H1 (cell line): ENCODE results near the gene SKIL. TPM values are rescaled to one million over a fixed set of nuclear protein-coding genes. Genes with fewer than 3 reads are reported as not detected.

Experiments
- CTCF ChIA-PET: fragments of 300-600 bp; sonication (Branson Sonifier 250); formaldehyde crosslinking; loops from one replicate; lab custom pipeline; 2021; ENCODE audit not compliant: partially characterized antibody; lab: Charles Lee
- POLR2A ChIA-PET: fragments of 300-600 bp; sonication (Branson Sonifier 250); formaldehyde crosslinking; loops from one replicate; lab custom pipeline; 2021; ENCODE audit warnings: inconsistent platforms; ENCODE audit not compliant: partially characterized antibody; lab: Charles Lee
- DNase-seq, 2 experiments: peaks; one replicate each; pipeline versions ENCODE4 v3.0.0 to v3.0.0-alpha.2; 2010 to 2022; ENCODE audit warnings: low spot score in 2 of 2, low read depth in 1 of 2, mixed read lengths in 1 of 2
- FAIRE-seq: peaks from 2 replicates; lab custom pipeline; 2011; peaks lifted over from hg19 to GRCh38; lab: Jason Lieb, UNC
- H2AFZ ChIP-seq: 2 replicates; pipeline ENCODE4 v1.8.1; 2012; ENCODE audit warnings: low read length, inconsistent platforms
- H2AK5ac ChIP-seq: 2 replicates; pipeline ENCODE4 v1.6.1; 2013; ENCODE audit warnings: low read depth, low read length
- H2BK120ac ChIP-seq: replicated peaks from 2 replicates; pipeline ENCODE3; 2013; ENCODE audit warnings: low read depth, low read length, inconsistent platforms
- H2BK12ac ChIP-seq: 2 replicates; pipeline ENCODE4 v1.6.1; 2013; ENCODE audit warnings: low read depth, low read length
- H2BK15ac ChIP-seq: 2 replicates; pipeline ENCODE4 v1.6.1; 2013; ENCODE audit warnings: low read length
- H2BK20ac ChIP-seq: 2 replicates; pipeline ENCODE4 v1.6.1; 2013; ENCODE audit warnings: low read length
- H2BK5ac ChIP-seq: 2 replicates; pipeline ENCODE4 v1.6.1; 2013; ENCODE audit warnings: low read depth, low read length
- H3K14ac ChIP-seq: 2 replicates; pipeline ENCODE4 v1.6.1; 2013; ENCODE audit warnings: inconsistent platforms; ENCODE audit not compliant: insufficient read length
- H3K18ac ChIP-seq: 2 replicates; pipeline ENCODE4 v1.6.1; 2013; ENCODE audit warnings: low read length; ENCODE audit errors: extremely low read depth
- H3K23ac ChIP-seq: 2 replicates; pipeline ENCODE4 v1.6.1; 2013; ENCODE audit warnings: inconsistent platforms; ENCODE audit not compliant: insufficient read length
- H3K23me2 ChIP-seq: 2 replicates; pipeline ENCODE4 v1.6.1; 2013; ENCODE audit warnings: low read depth, low read length
- H3K27ac ChIP-seq: 2 replicates; pipeline ENCODE4 v1.6.1; 2011; ENCODE audit warnings: low read depth, low read length, inconsistent platforms
- H3K27me3 ChIP-seq, 4 experiments: replicated peaks in 1 of 4; 1 replicate in 1 of 4; 2 replicates in 3 of 4; pipeline versions ENCODE4 v1.6.1 to v1.8.1; 2011 to 2013; ENCODE audit warnings: low read length in 3 of 4, mild to moderate bottlenecking in 3 of 4, inconsistent platforms in 2 of 4, mixed read lengths in 2 of 4, moderate library complexity in 1 of 4; ENCODE audit not compliant: control insufficient read depth in 3 of 4, insufficient read depth in 3 of 4; ENCODE audit errors: extremely low read depth in 1 of 4
- H3K36me3 ChIP-seq, 4 experiments: 2 replicates each; pipeline versions ENCODE4 v1.6.1 to v1.8.1; 2011 to 2013; ENCODE audit warnings: mild to moderate bottlenecking in 4 of 4, low read length in 3 of 4, moderate library complexity in 2 of 4, control low read depth in 1 of 4, inconsistent platforms in 1 of 4; ENCODE audit not compliant: insufficient read depth in 4 of 4, control insufficient read depth in 2 of 4
- H3K4ac ChIP-seq: replicated peaks from 2 replicates; pipeline ENCODE3; 2013; ENCODE audit warnings: low read length, low read depth, mixed read lengths, inconsistent platforms; ENCODE audit not compliant: insufficient read length
- H3K4me1 ChIP-seq, 4 experiments: replicated peaks in 1 of 4; 1 replicate in 1 of 4; 2 replicates in 3 of 4; pipeline versions ENCODE4 v1.6.1 to v1.8.1; 2011 to 2013; ENCODE audit warnings: low read length in 3 of 4, inconsistent platforms in 2 of 4, mixed read lengths in 1 of 4; ENCODE audit not compliant: insufficient read depth in 4 of 4, control insufficient read depth in 3 of 4
- H3K4me2 ChIP-seq, 2 experiments: 2 replicates each; pipeline versions ENCODE4 v1.6.1 to v1.8.1; 2011 to 2013; ENCODE audit warnings: low read depth in 2 of 2, low read length in 2 of 2, control low read depth in 1 of 2, inconsistent platforms in 1 of 2, mild to moderate bottlenecking in 1 of 2; ENCODE audit not compliant: insufficient read depth in 1 of 2
- H3K4me3 ChIP-seq, 4 experiments: fragments of 200-600, 300-600 bp in 1 of 4; sonication (generic), shearing (Covaris generic), sonication (Bioruptor Twin) in 1 of 4; 2 replicates each; pipeline versions ENCODE4 v1.5.1 to v1.8.1; 2011 to 2016; ENCODE audit warnings: low read length in 4 of 4, low read depth in 3 of 4, control low read depth in 2 of 4, inconsistent platforms in 2 of 4, mild to moderate bottlenecking in 2 of 4, mixed read lengths in 1 of 4, moderate library complexity in 1 of 4; ENCODE audit not compliant: insufficient read depth in 2 of 4; ENCODE audit errors: extremely low read depth in 1 of 4
- H3K56ac ChIP-seq: replicated peaks from 2 replicates; pipeline ENCODE3; 2013; ENCODE audit warnings: low read depth, mild to moderate bottlenecking, mixed read lengths, low read length, inconsistent platforms; ENCODE audit not compliant: insufficient read length
- H3K79me1 ChIP-seq: 2 replicates; pipeline ENCODE4 v1.6.1; 2013; ENCODE audit warnings: low read depth, low read length, control low read depth
- H3K79me2 ChIP-seq, 2 experiments: 2 replicates each; pipeline versions ENCODE4 v1.6.1 to v1.8.1; 2012 to 2013; ENCODE audit warnings: low read length in 2 of 2, mild to moderate bottlenecking in 2 of 2, inconsistent platforms in 1 of 2; ENCODE audit not compliant: insufficient read depth in 2 of 2, control insufficient read depth in 1 of 2
- H3K9ac ChIP-seq, 4 experiments: replicated peaks in 1 of 4; 1 replicate in 1 of 4; 2 replicates in 3 of 4; pipeline versions ENCODE4 v1.6.1 to v1.8.1; 2011 to 2013; ENCODE audit warnings: low read depth in 3 of 4, low read length in 3 of 4, control low read depth in 2 of 4, mild to moderate bottlenecking in 2 of 4, moderate library complexity in 2 of 4, inconsistent platforms in 1 of 4; ENCODE audit errors: extremely low read depth in 1 of 4
- H3K9me3 ChIP-seq, 2 experiments: 2 replicates each; pipeline versions ENCODE4 v1.6.1 to v1.8.1; 2012 to 2013; ENCODE audit warnings: mild to moderate bottlenecking in 2 of 2, moderate library complexity in 2 of 2, control low read depth in 1 of 2, inconsistent platforms in 1 of 2, low read depth in 1 of 2, low read length in 1 of 2, mixed read lengths in 1 of 2; ENCODE audit not compliant: insufficient read depth in 2 of 2
- H4K20me1 ChIP-seq, 2 experiments: replicated peaks in 1 of 2; 2 replicates each; pipeline versions ENCODE3 to v1.8.1; 2011 to 2013; ENCODE audit warnings: inconsistent platforms in 2 of 2, low read length in 2 of 2, mild to moderate bottlenecking in 1 of 2; ENCODE audit not compliant: insufficient read depth in 2 of 2, control insufficient read depth in 1 of 2
- H4K5ac ChIP-seq: 2 replicates; pipeline ENCODE4 v1.6.1; 2013; ENCODE audit warnings: low read length, low read depth, mixed read lengths, inconsistent platforms; ENCODE audit not compliant: insufficient read length
- H4K8ac ChIP-seq: 2 replicates; pipeline ENCODE4 v1.8.0; 2013; ENCODE audit warnings: mild to moderate bottlenecking, moderate library complexity, low read length, inconsistent platforms; ENCODE audit not compliant: insufficient read depth; ENCODE audit errors: extremely low read depth
- H4K91ac ChIP-seq: replicated peaks from 2 replicates; pipeline ENCODE3; 2013; ENCODE audit warnings: low read length, mixed read lengths, inconsistent platforms; ENCODE audit not compliant: insufficient read length
- CEBPB ChIP-seq: IDR thresholded peaks from 2 replicates; pipeline ENCODE4 v1.6.1; 2012; ENCODE audit warnings: low read depth, low read length
- CTBP2 ChIP-seq: IDR thresholded peaks from 2 replicates; pipeline ENCODE4 v1.7.0; 2011; ENCODE audit warnings: borderline replicate concordance, mild to moderate bottlenecking, moderate library complexity, mixed read lengths, low read length; ENCODE audit not compliant: insufficient read depth, insufficient read length
- EGR1 ChIP-seq: IDR thresholded peaks from 2 replicates; pipeline ENCODE4 v1.6.1; 2011; ENCODE audit warnings: low read depth, low read length, borderline replicate concordance
- FOSL1 ChIP-seq: IDR thresholded peaks from 2 replicates; pipeline ENCODE4 v1.6.1; 2011; ENCODE audit warnings: mild to moderate bottlenecking, low read depth, low read length, moderate library complexity; ENCODE audit not compliant: insufficient read depth
- HDAC6 ChIP-seq: IDR thresholded peaks from one replicate; pipeline ENCODE4 v1.7.1; 2012; ENCODE audit warnings: low read depth, mild to moderate bottlenecking, inconsistent platforms, low read length, moderate library complexity
- JUN ChIP-seq: IDR thresholded peaks from 2 replicates; pipeline ENCODE4 v1.6.1; 2011; ENCODE audit warnings: low read depth, mild to moderate bottlenecking, improper control_type of control experiment, low read length
- KDM1A ChIP-seq: fragments of 200-600, 300-600 bp; sonication (generic); IDR thresholded peaks from 2 replicates; pipeline ENCODE4 v1.7.1; 2016; ENCODE audit warnings: mild to moderate bottlenecking, low read length, borderline replicate concordance
- MAFK ChIP-seq: IDR thresholded peaks from 2 replicates; pipeline ENCODE4 v1.6.1; 2012; ENCODE audit warnings: low read depth, mild to moderate bottlenecking, improper control_type of control experiment, low read length
- SP2 ChIP-seq: IDR thresholded peaks from 2 replicates; pipeline ENCODE4 v1.6.1; 2012; ENCODE audit warnings: mild to moderate bottlenecking, low read length, inconsistent platforms
- TAF1 ChIP-seq: IDR thresholded peaks from 2 replicates; pipeline ENCODE4 v1.6.1; 2011; ENCODE audit warnings: mild to moderate bottlenecking, low read depth, low read length
- TBP ChIP-seq: IDR thresholded peaks from 2 replicates; pipeline ENCODE4 v1.6.1; 2011; ENCODE audit warnings: low read depth, low read length, improper control_type of control experiment
- YY1 ChIP-seq: IDR thresholded peaks from 2 replicates; pipeline ENCODE4 v1.6.1; 2011; ENCODE audit warnings: low read depth, mild to moderate bottlenecking, low read length
- whole genome bisulfite sequencing, 2 experiments: shearing (Covaris generic) in 1 of 2; methylation state at CpG; one replicate each; pipeline versions ENCODE4 v1.1.6 to v1.1.7; 2013 to 2015; ENCODE audit warnings: low lambda C conversion rate in 2 of 2, mixed read lengths in 2 of 2, inconsistent platforms in 1 of 2, low coverage in 1 of 2, missing lambda C conversion rate in 1 of 2; ENCODE audit not compliant: insufficient replicate concordance in 2 of 2, insufficient coverage in 1 of 2, insufficient read length in 1 of 2; ENCODE audit errors: extremely low coverage in 1 of 2, missing lambda C conversion rate in 1 of 2; 5-methylcytosine and 5-hydroxymethylcytosine counted together
- polyA plus RNA-seq, 7 experiments: library from polyadenylated mRNA; depleted of rRNA in 3 of 7; stranded (reverse) in 5 of 7; unstranded in 2 of 7; fragments of >200 nt in 5 of 7; fragments of 200-250 nt in 2 of 7; gene quantifications; 1 replicate in 5 of 7; 2 replicates in 1 of 7; 4 replicates in 1 of 7; pipeline versions ENCODE4 v1.2.1 to v1.2.3, GENCODE V29; 2011 to 2013; ENCODE audit warnings: missing spikeins in 2 of 7, mixed read lengths in 2 of 7
- total RNA-seq: library from RNA; stranded (reverse); fragmentation: NEBNext Ultra II Directional; extraction: Animal tissue kit (Norgen Biotek cat#: 25700); gene quantifications from 2 replicates; pipeline ENCODE4 v1.2.1, GENCODE V29; 2021

The SKIL gene
- total and polyA plus RNA-seq, 2 of the 8 experiments (the other 6 are each of a cell fraction or from before 2014, with no cell fraction given): 13.2 to 277 TPM

DNA sequence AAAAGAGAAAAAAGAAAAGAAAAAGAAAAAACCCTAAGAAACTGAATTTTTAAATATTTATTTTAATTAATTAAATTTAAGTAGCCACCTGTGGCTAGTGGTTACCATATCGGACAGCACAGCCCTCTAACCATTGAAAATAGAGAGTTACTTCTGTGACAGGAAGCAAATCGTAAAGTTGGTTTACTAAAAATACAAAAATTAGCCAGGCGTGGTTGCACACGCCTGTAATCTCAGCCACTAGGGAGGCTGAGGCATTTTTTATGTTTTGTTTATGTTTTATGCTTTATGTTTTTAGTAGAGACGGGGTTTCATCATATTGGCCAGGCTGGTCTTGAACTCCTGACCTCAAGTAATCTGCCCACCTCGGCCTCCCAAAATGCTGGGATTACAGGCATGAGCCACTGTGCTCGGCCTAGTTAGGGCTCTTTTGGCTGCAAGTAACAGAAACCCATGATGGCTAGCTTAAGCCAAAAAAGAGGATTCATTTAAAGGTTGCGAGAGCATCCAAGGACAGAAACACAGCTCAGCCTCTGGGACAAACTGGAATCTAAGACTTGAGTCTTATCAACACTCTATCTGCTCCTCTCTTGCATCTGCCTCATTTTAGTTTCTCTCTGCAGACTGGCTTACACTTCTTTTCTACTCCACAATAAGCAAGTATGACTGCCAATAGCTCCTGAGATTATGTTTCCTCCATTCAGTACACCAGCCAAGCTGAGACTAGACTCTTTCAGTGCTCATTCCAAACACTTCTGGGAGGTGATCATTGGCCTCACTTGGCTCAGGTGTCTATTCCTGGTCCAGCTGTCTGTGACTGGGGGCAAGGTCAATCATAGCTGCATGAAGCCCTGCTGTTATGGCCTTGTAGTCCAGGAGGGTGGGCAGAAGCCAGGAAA, 6.8 kb upstream of the SKIL start:
- Histone ChIP-seq H4K5ac (no peak overlapping the region), H3K23ac (no peak overlapping the region), H3K79me2 (no peaks in the 10 kb centered on the region), H3K56ac (no peak overlapping the region), H3K14ac (no peak overlapping the region), H3K4me1 (peaks cover 0 to 11% (median 6%) of the 10 kb centered on the region in 4 experiments; a peak in 3 of 7 replicates), H2BK120ac (no peak overlapping the region), H3K9ac (no peak overlapping the region; a peak in 1 of 7 replicates), H2BK5ac (no peak overlapping the region), H3K4ac (no peak overlapping the region), H3K9me3 (no peaks in the 10 kb centered on the region), H3K36me3 (no peaks in the 10 kb centered on the region), H3K4me3 (no peak overlapping the region), H3K23me2 (0 out of 2 replicates have a peak, but pooled peaks cover 2% of the 10 kb centered on the region), H2AK5ac (no peak overlapping the region), H3K27me3 (no peaks in the 10 kb centered on the region), H3K18ac (0 out of 2 replicates have a peak overlapping the region, but pooled peaks have one; percentile 66), H3K4me2 (no peak overlapping the region), H2AFZ (no peak overlapping the region), H4K8ac (no peak overlapping the region), H2BK15ac (no peak overlapping the region), H2BK20ac (peak overlapping the region; percentile 73; the same call in 1 of the 2 replicates), H4K91ac (peak overlapping the region; percentile 8), H3K27ac (no peak overlapping the region), H2BK12ac (no peak overlapping the region; the same call in 1 of the 2 replicates), H3K79me1 (no peaks in the 10 kb centered on the region), H4K20me1 (no peaks in the 10 kb centered on the region)
- DNase-seq: peak in 1 of 2 experiments; percentile 43
- CTCF ChIA-PET: interaction anchor here (0.6 to 1.2 kb wide), 3 partner anchors 63 to 213 kb away, joined by 3 to 4 read pairs (median 3); no protein-coding TSS in a partner anchor
- FAIRE-seq: no peak
- WGBS, 2 experiments: 91% methylated on average over 8 of the region's 8 CpGs; no CpG with 5 or more reads in 1 of the 2 experiments
- POLR2A ChIA-PET: interaction anchor here (0.6 to 1.4 kb wide), 2 partner anchors 10 to 162 kb away, joined by 3 to 6 read pairs; no protein-coding TSS in a partner anchor
- TF ChIP-seq TBP (no peak), TAF1 (no peak), CEBPB (no peak), YY1 (no peak), JUN (no peak), MAFK (no peak), CTBP2 (no peak), EGR1 (no peak), KDM1A (no peak), SP2 (no peak), FOSL1 (no peak), HDAC6 (no peak)
